ENCODE measurements around the gene SYT17.
A peak's percentile ranks its signal among the peaks of the same experiment; 100 is the strongest.

The SYT17 gene

GRCh38 chr16:19165101-19165500, 2.9 kb upstream of the SYT17 start:
- Mint-ChIP-seq H3K27ac (no peak overlapping the region), H3K27me3 (ENCODE audit: low read depth) (peaks cover 20% of the 10 kb centered on the region)

DNA sequence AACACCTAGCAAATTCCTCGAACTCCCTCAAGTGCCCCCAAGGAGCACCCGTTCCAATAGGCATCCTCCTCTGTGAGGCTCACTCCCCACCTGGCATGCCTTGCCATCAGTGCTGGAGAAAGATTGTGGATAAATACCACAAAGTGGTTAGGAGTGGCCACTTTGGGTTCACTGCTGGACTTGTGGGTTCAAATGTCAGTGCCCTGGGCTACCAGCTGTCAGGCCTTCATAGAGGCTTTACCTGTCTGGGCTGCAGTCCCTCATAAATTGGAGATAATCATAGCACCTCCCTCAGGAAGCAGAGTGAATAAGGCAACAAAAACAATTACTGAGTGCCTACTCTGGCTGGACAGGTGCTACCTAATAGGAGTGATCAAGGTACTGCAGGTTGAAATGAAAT, 1.5 kb upstream of the SYT17 start:
- H3K9me3 Mint-ChIP-seq: peaks cover 4% of the 10 kb centered on the region
- no peaks in the 10 kb centered on the region for H3K36me3 Mint-ChIP-seq (ENCODE audit: low read depth)
- TF ChIP-seq, protein P1, sequence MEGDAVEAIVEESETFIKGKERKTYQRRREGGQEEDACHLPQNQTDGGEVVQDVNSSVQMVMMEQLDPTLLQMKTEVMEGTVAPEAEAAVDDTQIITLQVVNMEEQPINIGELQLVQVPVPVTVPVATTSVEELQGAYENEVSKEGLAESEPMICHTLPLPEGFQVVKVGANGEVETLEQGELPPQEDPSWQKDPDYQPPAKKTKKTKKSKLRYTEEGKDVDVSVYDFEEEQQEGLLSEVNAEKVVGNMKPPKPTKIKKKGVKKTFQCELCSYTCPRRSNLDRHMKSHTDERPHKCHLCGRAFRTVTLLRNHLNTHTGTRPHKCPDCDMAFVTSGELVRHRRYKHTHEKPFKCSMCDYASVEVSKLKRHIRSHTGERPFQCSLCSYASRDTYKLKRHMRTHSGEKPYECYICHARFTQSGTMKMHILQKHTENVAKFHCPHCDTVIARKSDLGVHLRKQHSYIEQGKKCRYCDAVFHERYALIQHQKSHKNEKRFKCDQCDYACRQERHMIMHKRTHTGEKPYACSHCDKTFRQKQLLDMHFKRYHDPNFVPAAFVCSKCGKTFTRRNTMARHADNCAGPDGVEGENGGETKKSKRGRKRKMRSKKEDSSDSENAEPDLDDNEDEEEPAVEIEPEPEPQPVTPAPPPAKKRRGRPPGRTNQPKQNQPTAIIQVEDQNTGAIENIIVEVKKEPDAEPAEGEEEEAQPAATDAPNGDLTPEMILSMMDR (IDR thresholded peaks at IDR 0.05; ENCODE audit: unreplicated experiment in 3 of 3): no peak

More at GRCh38 chr16:19165101-19165500, 2.9 kb upstream of the SYT17 start:
- Mint-ChIP-seq H3K36me3 (ENCODE audit: low read depth) (no peaks in the 10 kb centered on the region), H3K4me1 (peaks cover 5% of the 10 kb centered on the region), H3K9me3 (peaks cover 4% of the 10 kb centered on the region), H3K4me3 (no peak overlapping the region)
- TF ChIP-seq, protein P1 (IDR thresholded peaks at IDR 0.05; ENCODE audit: unreplicated experiment in 3 of 3): no peak

GRCh38 chr16:19168371-19169081, 486 bp downstream of the SYT17 start:
- no peak overlapping the region for H3K27ac Mint-ChIP-seq
- H3K27me3 Mint-ChIP-seq (ENCODE audit: low read depth): peaks cover 51% of the 10 kb centered on the region
- TF ChIP-seq, protein P1 (IDR thresholded peaks at IDR 0.05; ENCODE audit: unreplicated experiment in 3 of 3): no peak
- H3K9me3 Mint-ChIP-seq: peaks cover under 1% of the 10 kb centered on the region
- no peaks in the 10 kb centered on the region for H3K36me3 Mint-ChIP-seq (ENCODE audit: low read depth)
- peaks cover 5% of the 10 kb centered on the region for H3K4me1 Mint-ChIP-seq
- H3K4me3 Mint-ChIP-seq: peak overlapping the region; percentile 63 to 81 (median 78)

More for the DNA sequence above, 1.5 kb upstream of the SYT17 start:
- Mint-ChIP-seq H3K4me1 (peaks cover 5% of the 10 kb centered on the region), H3K27ac (no peak overlapping the region), H3K4me3 (no peak overlapping the region), H3K27me3 (ENCODE audit: low read depth) (peaks cover 34% of the 10 kb centered on the region)

GRCh38 chr16:19169082-19169639, 1.1 kb downstream of the SYT17 start:
- Mint-ChIP-seq H3K27me3 (ENCODE audit: low read depth) (peaks cover 53% of the 10 kb centered on the region), H3K27ac (no peak overlapping the region), H3K4me3 (peak overlapping the region; percentile 78 to 87 (median 86)), H3K36me3 (ENCODE audit: low read depth) (no peaks in the 10 kb centered on the region), H3K9me3 (no peaks in the 10 kb centered on the region), H3K4me1 (peaks cover 5% of the 10 kb centered on the region)
- TF ChIP-seq, protein P1 (IDR thresholded peaks at IDR 0.05; ENCODE audit: unreplicated experiment in 3 of 3): no peak

- Mint-ChIP-seq H3K9me3 (no peaks in the 10 kb centered on the region), H3K4me1 (peaks cover 5% of the 10 kb centered on the region), H3K27ac (peak overlapping the region in 1 of 3 experiments; percentile 30), H3K4me3 (peak overlapping the region; percentile 78 to 87 (median 86)), H3K36me3 (ENCODE audit: low read depth) (no peaks in the 10 kb centered on the region), H3K27me3 (ENCODE audit: low read depth) (peaks cover 60% of the 10 kb centered on the region)
- TF ChIP-seq, protein P1 (IDR thresholded peaks at IDR 0.05; ENCODE audit: unreplicated experiment in 3 of 3): no peak
Measured at GRCh38 chr16:19170043-19170655, 2.1 kb downstream of the SYT17 start.
